ENCODE data around the gene MKKS. TPM values are rescaled to one million over a fixed set of nuclear protein-coding genes. Genes with fewer than 3 reads are reported as not detected.

The MKKS gene
- total RNA-seq, 1 experiment from 2014 or later = 19.9 TPM

DNA sequence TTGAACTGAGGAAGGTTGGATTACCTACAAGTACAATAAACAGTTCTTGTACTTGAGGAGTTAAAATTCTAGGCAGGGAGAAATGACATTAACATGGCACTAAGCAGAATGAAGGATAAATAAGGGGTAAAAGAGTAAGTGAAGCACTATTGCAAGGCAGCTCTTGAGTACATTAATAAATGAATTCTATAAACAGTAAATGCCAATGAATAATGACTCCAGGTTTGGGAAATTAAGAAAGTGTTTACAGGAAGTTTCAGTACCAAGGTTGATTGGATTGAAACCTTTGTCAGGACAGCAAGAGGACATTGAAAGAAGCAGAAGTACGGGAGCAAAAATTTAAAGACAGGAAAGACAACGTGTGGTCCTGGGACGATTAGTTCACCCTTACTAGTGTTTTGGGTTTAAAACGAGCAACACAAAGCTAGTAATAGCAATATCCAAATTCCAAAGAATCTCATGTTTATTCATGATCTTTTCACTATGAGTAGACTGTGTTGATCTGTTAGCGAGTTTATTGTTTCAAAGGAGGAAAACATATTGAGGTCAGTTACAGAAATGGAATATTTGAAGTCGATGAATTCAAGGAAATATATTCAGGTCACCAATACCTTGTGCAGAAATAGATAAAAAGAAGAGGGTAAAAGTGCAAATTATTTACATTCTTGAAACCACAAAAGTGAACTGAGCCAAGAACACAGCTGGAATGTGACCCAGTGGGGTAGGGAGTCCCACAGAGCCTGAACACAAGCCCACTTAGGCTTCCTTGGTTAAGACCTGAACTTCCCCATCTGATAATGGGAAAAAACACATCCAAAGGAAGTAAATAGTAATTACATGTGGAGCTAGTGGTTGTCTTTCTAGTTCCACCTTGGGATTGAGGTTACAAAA is 80.8 kb downstream of the MKKS start:
- Histone ChIP-seq H2AFZ (ENCODE audit: low read depth, low read length, poor library complexity, severe bottlenecking) (no peak overlapping the region), H3K4me3 (replicated peaks in 1 of 2; ENCODE audit: low read depth in 1 of 2, low read length in 2 of 2) (no peak overlapping the region), H4K20me1 (ENCODE audit: insufficient read depth) (no peaks in the 10 kb centered on the region; the same call in 1 of the 2 replicates), H3K4me1 (ENCODE audit: control insufficient read depth in 1 of 2, insufficient read depth in 2 of 2, low read length in 2 of 2) (peaks cover 0 to 5% of the 10 kb centered on the region in 2 experiments; a peak in 1 of 4 replicates), H3K36me3 (ENCODE audit: control insufficient read depth in 1 of 2, insufficient read depth in 2 of 2, low read length in 2 of 2) (no peaks in the 10 kb centered on the region), H3K27ac (ENCODE audit: low read depth, low read length) (no peak overlapping the region), H3K9me2 (ENCODE audit: insufficient read depth) (no peaks in the 10 kb centered on the region), H3K27me3 (ENCODE audit: insufficient read depth, low read length) (no peaks in the 10 kb centered on the region), H3K9ac (ENCODE audit: low read length) (no peak overlapping the region), H3K4me2 (ENCODE audit: low read length) (no peak overlapping the region), H3K79me2 (ENCODE audit: insufficient read depth, low read length) (no peaks in the 10 kb centered on the region), H3K9me3 (ENCODE audit: control insufficient read depth in 1 of 2, insufficient read depth in 1 of 2, low read depth in 1 of 2, low read length in 2 of 2) (no peaks in the 10 kb centered on the region)
- ChIA-PET POLR2A (no interaction called here), RAD21 (ENCODE audit: low non-redundant PET in 1 of 2, low total read pairs in 2 of 2, uncharacterized antibody in 2 of 2, unreplicated experiment in 2 of 2) (no interaction called here), CTCF (no interaction called here)
- no TSS peak for BruUV-seq (replicated peaks)
- DNase-seq (ENCODE audit: low read depth, low spot score) = no peak
- no peak for ATAC-seq
- TF ChIP-seq ZFX (IDR thresholded peaks at IDR 0.05) (no peak), ZNF274 (IDR thresholded peaks at IDR 0.05; ENCODE audit: low read depth, low read length) (no peak), SRF (IDR thresholded peaks at IDR 0.05; ENCODE audit: low read depth) (no peak), FOSL1 (IDR thresholded peaks at IDR 0.05; ENCODE audit: low read depth) (no peak), POLR2AphosphoS5 (IDR thresholded peaks at IDR 0.05; ENCODE audit: low read depth, low read length) (no peak), POLR2A (IDR thresholded peaks at IDR 0.05; ENCODE audit: borderline replicate concordance, extremely low read depth, insufficient read depth, insufficient read length) (no peak)
- TF ChIP-seq, protein P1, sequence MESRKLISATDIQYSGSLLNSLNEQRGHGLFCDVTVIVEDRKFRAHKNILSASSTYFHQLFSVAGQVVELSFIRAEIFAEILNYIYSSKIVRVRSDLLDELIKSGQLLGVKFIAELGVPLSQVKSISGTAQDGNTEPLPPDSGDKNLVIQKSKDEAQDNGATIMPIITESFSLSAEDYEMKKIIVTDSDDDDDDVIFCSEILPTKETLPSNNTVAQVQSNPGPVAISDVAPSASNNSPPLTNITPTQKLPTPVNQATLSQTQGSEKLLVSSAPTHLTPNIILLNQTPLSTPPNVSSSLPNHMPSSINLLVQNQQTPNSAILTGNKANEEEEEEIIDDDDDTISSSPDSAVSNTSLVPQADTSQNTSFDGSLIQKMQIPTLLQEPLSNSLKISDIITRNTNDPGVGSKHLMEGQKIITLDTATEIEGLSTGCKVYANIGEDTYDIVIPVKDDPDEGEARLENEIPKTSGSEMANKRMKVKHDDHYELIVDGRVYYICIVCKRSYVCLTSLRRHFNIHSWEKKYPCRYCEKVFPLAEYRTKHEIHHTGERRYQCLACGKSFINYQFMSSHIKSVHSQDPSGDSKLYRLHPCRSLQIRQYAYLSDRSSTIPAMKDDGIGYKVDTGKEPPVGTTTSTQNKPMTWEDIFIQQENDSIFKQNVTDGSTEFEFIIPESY (IDR thresholded peaks at IDR 0.05; ENCODE audit: extremely low read depth, insufficient replicate concordance, low read length) = no peak
- TF ChIP-seq, protein P2, sequence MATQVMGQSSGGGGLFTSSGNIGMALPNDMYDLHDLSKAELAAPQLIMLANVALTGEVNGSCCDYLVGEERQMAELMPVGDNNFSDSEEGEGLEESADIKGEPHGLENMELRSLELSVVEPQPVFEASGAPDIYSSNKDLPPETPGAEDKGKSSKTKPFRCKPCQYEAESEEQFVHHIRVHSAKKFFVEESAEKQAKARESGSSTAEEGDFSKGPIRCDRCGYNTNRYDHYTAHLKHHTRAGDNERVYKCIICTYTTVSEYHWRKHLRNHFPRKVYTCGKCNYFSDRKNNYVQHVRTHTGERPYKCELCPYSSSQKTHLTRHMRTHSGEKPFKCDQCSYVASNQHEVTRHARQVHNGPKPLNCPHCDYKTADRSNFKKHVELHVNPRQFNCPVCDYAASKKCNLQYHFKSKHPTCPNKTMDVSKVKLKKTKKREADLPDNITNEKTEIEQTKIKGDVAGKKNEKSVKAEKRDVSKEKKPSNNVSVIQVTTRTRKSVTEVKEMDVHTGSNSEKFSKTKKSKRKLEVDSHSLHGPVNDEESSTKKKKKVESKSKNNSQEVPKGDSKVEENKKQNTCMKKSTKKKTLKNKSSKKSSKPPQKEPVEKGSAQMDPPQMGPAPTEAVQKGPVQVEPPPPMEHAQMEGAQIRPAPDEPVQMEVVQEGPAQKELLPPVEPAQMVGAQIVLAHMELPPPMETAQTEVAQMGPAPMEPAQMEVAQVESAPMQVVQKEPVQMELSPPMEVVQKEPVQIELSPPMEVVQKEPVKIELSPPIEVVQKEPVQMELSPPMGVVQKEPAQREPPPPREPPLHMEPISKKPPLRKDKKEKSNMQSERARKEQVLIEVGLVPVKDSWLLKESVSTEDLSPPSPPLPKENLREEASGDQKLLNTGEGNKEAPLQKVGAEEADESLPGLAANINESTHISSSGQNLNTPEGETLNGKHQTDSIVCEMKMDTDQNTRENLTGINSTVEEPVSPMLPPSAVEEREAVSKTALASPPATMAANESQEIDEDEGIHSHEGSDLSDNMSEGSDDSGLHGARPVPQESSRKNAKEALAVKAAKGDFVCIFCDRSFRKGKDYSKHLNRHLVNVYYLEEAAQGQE (IDR thresholded peaks at IDR 0.05; ENCODE audit: low read depth) = no peak
- TF ChIP-seq, protein P3, sequence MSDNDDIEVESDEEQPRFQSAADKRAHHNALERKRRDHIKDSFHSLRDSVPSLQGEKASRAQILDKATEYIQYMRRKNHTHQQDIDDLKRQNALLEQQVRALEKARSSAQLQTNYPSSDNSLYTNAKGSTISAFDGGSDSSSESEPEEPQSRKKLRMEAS (IDR thresholded peaks at IDR 0.05) = no peak
- intact Hi-C loops (cut with micrococcal nuclease) = no loop called here

Other genes with a start within 250 kb of the MKKS start
- 0.39 TPM for gene SNAP25, start 215.4 kb downstream of the MKKS start, total RNA-seq (2021; ENCODE audit: unreplicated experiment)
- gene SLX4IP, start 1.1 kb upstream of the MKKS start, total RNA-seq (2021; ENCODE audit: unreplicated experiment) = 11.1 TPM
- 31.9 TPM for gene JAG1, start 239.8 kb upstream of the MKKS start, total RNA-seq (2021; ENCODE audit: unreplicated experiment)

Data from HCT116 (cell line).